Lung (tissue), 12 donors: Measurements from ENCODE around the gene ZNFX1. TPM values are rescaled to one million over a fixed set of nuclear protein-coding genes. Genes with fewer than 3 reads are reported as not detected.
A peak's percentile ranks its signal among the peaks of the same experiment; 100 is the strongest.

ENCODE experiments used
- ATAC-seq: fragments of 200-7000 bp; cut with Tn5 transposase; one replicate; pipeline ENCODE4 v1.9.1; 2020; ENCODE audit warnings: moderate number of reproducible peaks; ENCODE audit not compliant: insufficient read depth, low FRiP score
- DNase-seq, 3 donors: peaks; one replicate each; pipeline ENCODE4 v3.0.0-alpha.2; 2013 to 2017
- H3K27ac ChIP-seq, 2 donors: one replicate each; pipeline ENCODE4 v1.5.1; 2013; ENCODE audit warnings: mild to moderate bottlenecking in 2 of 2, moderate library complexity in 2 of 2, control low read depth in 1 of 2, inconsistent platforms in 1 of 2, low read depth in 1 of 2, low read length in 1 of 2
- H3K27me3 ChIP-seq, 3 donors: one replicate each; pipeline ENCODE4 v1.5.1; 2013; ENCODE audit warnings: low read length in 2 of 3; ENCODE audit not compliant: control insufficient read depth in 3 of 3, insufficient read depth in 3 of 3
- H3K36me3 ChIP-seq, 4 donors: one replicate each; pipeline ENCODE4 v1.5.1; 2013; ENCODE audit warnings: low read length in 4 of 4, mild to moderate bottlenecking in 1 of 4, moderate library complexity in 1 of 4; ENCODE audit not compliant: control insufficient read depth in 4 of 4, insufficient read depth in 4 of 4
- H3K4me1 ChIP-seq, 5 donors: one replicate each; pipeline ENCODE4 v1.5.1; 2013; ENCODE audit warnings: low read length in 5 of 5, mild to moderate bottlenecking in 2 of 5, moderate library complexity in 1 of 5; ENCODE audit not compliant: control insufficient read depth in 5 of 5, insufficient read depth in 5 of 5
- H3K4me3 ChIP-seq: one replicate; pipeline ENCODE4 v1.5.1; 2013; ENCODE audit warnings: mild to moderate bottlenecking, control low read depth, moderate library complexity
- H3K9ac ChIP-seq, 2 donors: one replicate each; pipeline ENCODE4 v1.5.1; 2013; ENCODE audit warnings: low read length in 2 of 2, control low read depth in 1 of 2; ENCODE audit not compliant: insufficient read depth in 1 of 2
- H3K9me3 ChIP-seq, 4 donors: one replicate each; pipeline ENCODE4 v1.5.1; 2013; ENCODE audit warnings: low read length in 3 of 4, mild to moderate bottlenecking in 1 of 4, moderate library complexity in 1 of 4; ENCODE audit not compliant: control insufficient read depth in 4 of 4, insufficient read depth in 3 of 4
- CTCF ChIP-seq: IDR thresholded peaks from 2 replicates; pipeline ENCODE4 v1.5.1; 2012; ENCODE audit warnings: mild to moderate bottlenecking; ENCODE audit errors: control extremely low read depth, extremely low read depth
- WGBS, 2 donors: extraction: QIAGEN DNeasy Blood & Tissue Kit; methylation state at CpG; one replicate each; pipeline ENCODE4 v1.1.7; 2013; 5-methylcytosine and 5-hydroxymethylcytosine counted together
- polyA plus RNA-seq, 2 donors: library from polyadenylated mRNA; stranded (reverse); fragments of 200-250 nt; gene quantifications; one replicate each; pipeline ENCODE4 v1.2.1, GENCODE V29; 2013
- total RNA-seq, 2 donors: library from RNA; depleted of rRNA in 1 of 2; stranded (reverse); fragments of >200 nt in 1 of 2; gene quantifications; one replicate each; pipeline ENCODE4 v1.2.1, GENCODE V29; 2014 to 2021
- donor health status: control.
- donor health status: control.
- donor health status: Bipolar disorder and iron deficiency.
- donor health status: healthy.
- donor health status: DM: yes; HTN: yes; CAD: no.

The ZNFX1 gene
- total and polyA plus RNA-seq, 4 donors, result 9.5 to 33.9 (median 24.1) TPM

- no peak for DNase-seq
- ATAC-seq, result no peak
- TF ChIP-seq CTCF, result no peak
- Histone ChIP-seq H3K9me3 (peaks cover 0 to 5% (median 1%) of the 10 kb centered on the region in 4 donors), H3K4me1 (peaks cover 0 to 3% (median 0%) of the 10 kb centered on the region in 5 donors), H3K27ac (no peak overlapping the region), H3K27me3 (no peaks in the 10 kb centered on the region), H3K9ac (no peak overlapping the region), H3K4me3 (no peak overlapping the region), H3K36me3 (peaks cover 0 to 4% (median 0%) of the 10 kb centered on the region in 4 donors)
Observed at GRCh38 chr20:49214571-49214970, 63.3 kb downstream of the ZNFX1 start.

- Histone ChIP-seq H3K27me3 (no peaks in the 10 kb centered on the region), H3K4me1 (no peaks in the 10 kb centered on the region), H3K27ac (no peak overlapping the region), H3K36me3 (no peaks in the 10 kb centered on the region), H3K9ac (no peak overlapping the region), H3K9me3 (peaks cover 0 to 5% (median 1%) of the 10 kb centered on the region in 4 donors), H3K4me3 (no peak overlapping the region)
- no peak for ATAC-seq
- no peak for DNase-seq
- WGBS, 2 donors, result 66 to 95% methylated on average over 1 of the region's 1 CpG
- TF ChIP-seq CTCF, result no peak
Observed at GRCh38 chr20:49210757-49211110, 67.1 kb downstream of the ZNFX1 start.

- Histone ChIP-seq H3K9me3 (peaks cover 0 to 5% (median 1%) of the 10 kb centered on the region in 4 donors), H3K9ac (no peak overlapping the region), H3K4me3 (no peak overlapping the region), H3K27me3 (no peaks in the 10 kb centered on the region), H3K36me3 (no peaks in the 10 kb centered on the region), H3K4me1 (no peaks in the 10 kb centered on the region), H3K27ac (no peak overlapping the region)
- no peak for ATAC-seq
- peak in 2 of 3 donors; percentile 16 to 41 for DNase-seq
- TF ChIP-seq CTCF, result no peak
- 76 to 84% methylated on average over 1 of the region's 1 CpG for WGBS, 2 donors
Observed at GRCh38 chr20:49210101-49210756, 67.6 kb downstream of the ZNFX1 start.

GRCh38 chr20:49207076-49207475 is 70.8 kb downstream of the ZNFX1 start:
- Histone ChIP-seq H3K9me3 (peaks cover 0 to 5% (median 1%) of the 10 kb centered on the region in 4 donors), H3K4me1 (no peaks in the 10 kb centered on the region), H3K36me3 (no peaks in the 10 kb centered on the region), H3K4me3 (no peak overlapping the region), H3K27me3 (no peaks in the 10 kb centered on the region), H3K9ac (no peak overlapping the region), H3K27ac (no peak overlapping the region)
- no peak for TF ChIP-seq CTCF
- DNase-seq (no peak), ATAC-seq (no peak)
- WGBS, 2 donors, result 92% methylated on average over 6 of the region's 6 CpGs
